Erythroblast (primary cell): Measurements from ENCODE around the gene BEST3.

Experiments
- GATA1 ChIP-seq: IDR thresholded peaks from 2 replicates; pipeline ENCODE4 v1.6.1; 2011; ENCODE audit warnings: low read depth, mild to moderate bottlenecking, control low read depth, low read length, moderate library complexity
- POLR2A ChIP-seq: IDR thresholded peaks from 2 replicates; pipeline ENCODE4 v1.6.1; 2011; ENCODE audit warnings: mild to moderate bottlenecking, low read length

- no peak for TF ChIP-seq POLR2A
- no peak for TF ChIP-seq GATA1
These were observed 5.3 kb upstream of the BEST3 start for GRCh38 chr12:69704357-69704756.
